C4-2B (cell line): ENCODE measurements around the gene PADI3.

Experiments
- ZFX ChIP-seq: fragments of 450-650 bp; IDR thresholded peaks from 2 replicates; pipeline ENCODE4 v1.6.1; 2017
- TF ChIP-seq, protein P1 (sequence below): fragments of 450-650 bp; conservative IDR thresholded peaks from 2 replicates; pipeline ENCODE4 v1.5.1; 2017; ENCODE audit warnings: mild to moderate bottlenecking

DNA sequence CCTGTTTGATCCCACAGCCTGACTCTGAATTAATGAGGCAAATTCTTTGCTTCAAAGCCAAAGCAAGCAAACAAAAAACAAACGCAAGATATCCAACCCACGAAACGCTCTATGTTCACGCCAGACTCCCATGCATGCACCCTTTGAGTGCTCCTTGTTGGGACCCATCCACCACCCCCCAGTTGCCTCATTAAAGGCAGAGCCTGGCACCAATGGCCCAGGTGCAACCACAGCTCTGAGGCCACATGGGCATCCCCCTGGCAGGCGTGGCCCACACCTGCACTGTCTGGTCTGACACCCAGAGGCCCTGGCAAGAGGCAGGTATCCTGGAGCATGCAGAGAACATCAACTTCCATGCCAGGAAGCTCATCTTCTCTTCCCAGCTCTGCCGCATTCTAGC lies 58.0 kb downstream of the PADI3 start:
- TF ChIP-seq, protein P1, sequence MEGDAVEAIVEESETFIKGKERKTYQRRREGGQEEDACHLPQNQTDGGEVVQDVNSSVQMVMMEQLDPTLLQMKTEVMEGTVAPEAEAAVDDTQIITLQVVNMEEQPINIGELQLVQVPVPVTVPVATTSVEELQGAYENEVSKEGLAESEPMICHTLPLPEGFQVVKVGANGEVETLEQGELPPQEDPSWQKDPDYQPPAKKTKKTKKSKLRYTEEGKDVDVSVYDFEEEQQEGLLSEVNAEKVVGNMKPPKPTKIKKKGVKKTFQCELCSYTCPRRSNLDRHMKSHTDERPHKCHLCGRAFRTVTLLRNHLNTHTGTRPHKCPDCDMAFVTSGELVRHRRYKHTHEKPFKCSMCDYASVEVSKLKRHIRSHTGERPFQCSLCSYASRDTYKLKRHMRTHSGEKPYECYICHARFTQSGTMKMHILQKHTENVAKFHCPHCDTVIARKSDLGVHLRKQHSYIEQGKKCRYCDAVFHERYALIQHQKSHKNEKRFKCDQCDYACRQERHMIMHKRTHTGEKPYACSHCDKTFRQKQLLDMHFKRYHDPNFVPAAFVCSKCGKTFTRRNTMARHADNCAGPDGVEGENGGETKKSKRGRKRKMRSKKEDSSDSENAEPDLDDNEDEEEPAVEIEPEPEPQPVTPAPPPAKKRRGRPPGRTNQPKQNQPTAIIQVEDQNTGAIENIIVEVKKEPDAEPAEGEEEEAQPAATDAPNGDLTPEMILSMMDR = no peak
- TF ChIP-seq ZFX = no peak
